Mesenchymal stem cell (in vitro differentiated cells and primary cell): Measurements from ENCODE around the gene THAP12.

Experiments used
- DNase-seq: peaks from one replicate; pipeline ENCODE4 v3.0.0-alpha.2; 2013
- H2AFZ ChIP-seq: one replicate; pipeline ENCODE4 v1.6.1; 2013; ENCODE audit warnings: low read depth, mild to moderate bottlenecking, control low read depth, inconsistent platforms, low read length, moderate library complexity
- H2AK5ac ChIP-seq: 2 replicates; pipeline ENCODE4 v1.6.1; 2013; ENCODE audit warnings: low read length, moderate library complexity, mild to moderate bottlenecking, inconsistent platforms; ENCODE audit not compliant: severe bottlenecking
- H2BK120ac ChIP-seq: one replicate; pipeline ENCODE4 v1.6.1; 2013; ENCODE audit warnings: low read depth, mild to moderate bottlenecking, inconsistent platforms, low read length, moderate library complexity
- H2BK12ac ChIP-seq, 2 experiments: one replicate each; pipeline ENCODE4 v1.6.1; 2013; ENCODE audit warnings: inconsistent platforms in 2 of 2, low read length in 2 of 2, mild to moderate bottlenecking in 2 of 2, moderate library complexity in 2 of 2, control low read depth in 1 of 2
- H2BK15ac ChIP-seq: one replicate; pipeline ENCODE4 v1.6.1; 2013; ENCODE audit warnings: mild to moderate bottlenecking, low read depth, inconsistent platforms; ENCODE audit not compliant: poor library complexity, severe bottlenecking
- H2BK5ac ChIP-seq: 2 replicates; pipeline ENCODE4 v1.6.1; 2013; ENCODE audit warnings: low read depth, mild to moderate bottlenecking, low read length, control low read depth, inconsistent platforms; ENCODE audit not compliant: poor library complexity, severe bottlenecking
- H3K14ac ChIP-seq, 2 experiments: one replicate each; pipeline ENCODE4 v1.6.1; 2013; ENCODE audit warnings: inconsistent platforms in 2 of 2, low read length in 2 of 2, control low read depth in 1 of 2, mild to moderate bottlenecking in 1 of 2, moderate library complexity in 1 of 2
- H3K18ac ChIP-seq, 2 experiments: one replicate each; pipeline ENCODE4 v1.6.1; 2013; ENCODE audit warnings: inconsistent platforms in 2 of 2, low read length in 2 of 2, control low read depth in 1 of 2, low read depth in 1 of 2, mild to moderate bottlenecking in 1 of 2
- H3K23ac ChIP-seq, 2 experiments: one replicate each; pipeline ENCODE4 v1.6.1; 2013; ENCODE audit warnings: inconsistent platforms in 2 of 2, low read length in 2 of 2, mild to moderate bottlenecking in 2 of 2, moderate library complexity in 2 of 2, control low read depth in 1 of 2
- H3K27ac ChIP-seq: 2 replicates; pipeline ENCODE4 v1.5.1; 2013; ENCODE audit warnings: mild to moderate bottlenecking, moderate library complexity, low read length, control low read depth, inconsistent platforms; ENCODE audit not compliant: poor library complexity, severe bottlenecking
- H3K27me3 ChIP-seq, 2 experiments: 2 replicates each; pipeline versions ENCODE4 v1.6.1 to v1.7.0; 2013; ENCODE audit warnings: low read length in 2 of 2, mild to moderate bottlenecking in 2 of 2, moderate library complexity in 2 of 2, control low read depth in 1 of 2, inconsistent platforms in 1 of 2; ENCODE audit not compliant: control insufficient read depth in 1 of 2, insufficient read depth in 1 of 2
- H3K36me3 ChIP-seq, 2 experiments: 2 replicates each; pipeline versions ENCODE4 v1.6.1 to v1.7.0; 2013; ENCODE audit warnings: low read length in 2 of 2, control low read depth in 1 of 2, inconsistent platforms in 1 of 2, low read depth in 1 of 2, mild to moderate bottlenecking in 1 of 2; ENCODE audit not compliant: insufficient read depth in 2 of 2, control insufficient read depth in 1 of 2
- H3K4ac ChIP-seq, 2 experiments: one replicate each; pipeline ENCODE4 v1.6.1; 2013; ENCODE audit warnings: inconsistent platforms in 2 of 2, low read length in 2 of 2, mild to moderate bottlenecking in 2 of 2, moderate library complexity in 2 of 2, control low read depth in 1 of 2, low read depth in 1 of 2
- H3K4me1 ChIP-seq: 2 replicates; pipeline ENCODE4 v1.6.1; 2013; ENCODE audit warnings: low read depth, low read length, control low read depth; ENCODE audit not compliant: control insufficient read depth, insufficient read depth
- H3K4me2 ChIP-seq: 2 replicates; pipeline ENCODE4 v1.6.1; 2013; ENCODE audit warnings: low read length, mild to moderate bottlenecking, inconsistent platforms; ENCODE audit not compliant: poor library complexity, severe bottlenecking
- H3K4me3 ChIP-seq, 2 experiments: 2 replicates each; pipeline versions ENCODE4 v1.5.1 to v1.7.0; 2013; ENCODE audit warnings: low read length in 2 of 2, mild to moderate bottlenecking in 2 of 2, control low read depth in 1 of 2, low read depth in 1 of 2; ENCODE audit not compliant: insufficient read depth in 1 of 2
- H3K79me1 ChIP-seq: replicated peaks from 2 replicates; pipeline ENCODE4 v1.6.1; 2013; ENCODE audit warnings: mild to moderate bottlenecking, control low read depth, low read length, inconsistent platforms; ENCODE audit not compliant: poor library complexity, severe bottlenecking
- H3K9ac ChIP-seq: 2 replicates; pipeline ENCODE4 v1.7.0; 2013; ENCODE audit warnings: mild to moderate bottlenecking, low read length, moderate library complexity
- H3K9me3 ChIP-seq: 2 replicates; pipeline ENCODE4 v1.7.0; 2013; ENCODE audit warnings: mild to moderate bottlenecking, low read length; ENCODE audit not compliant: control insufficient read depth
- H4K8ac ChIP-seq: one replicate; pipeline ENCODE4 v1.6.1; 2013; ENCODE audit warnings: inconsistent platforms, mild to moderate bottlenecking, low read length, moderate library complexity
- H4K91ac ChIP-seq: one replicate; pipeline ENCODE4 v1.6.1; 2013; ENCODE audit warnings: mild to moderate bottlenecking, low read length, inconsistent platforms
- WGBS: methylation state at CpG from one replicate; pipeline ENCODE4 v1.1.7; 2013; ENCODE audit warnings: mixed read lengths; 5-methylcytosine and 5-hydroxymethylcytosine counted together

Gene THAP12

GRCh38 chr11:76371170-76371569, 9.8 kb downstream of the THAP12 start:
- no peaks in the 10 kb centered on the region for H3K9me3 ChIP-seq
- no peaks in the 10 kb centered on the region for H3K27me3 ChIP-seq
- no peak overlapping the region for H2BK12ac ChIP-seq
- H2AFZ ChIP-seq, result no peak overlapping the region
- H3K23ac ChIP-seq, result no peak overlapping the region
- 1% methylated on average over 2 of the region's 3 CpGs for WGBS
- no peak overlapping the region for H4K91ac ChIP-seq
- DNase-seq, result peak; percentile 93
- H3K4me3 ChIP-seq, result peak overlapping the region in 1 of 2 experiments; percentile 13
- H4K8ac ChIP-seq, result no peak overlapping the region
- H3K4ac ChIP-seq, result no peak overlapping the region
- H3K79me1 ChIP-seq, result peaks cover 23% of the 10 kb centered on the region
- H3K14ac ChIP-seq, result no peak overlapping the region
- H2BK5ac ChIP-seq, result no peak overlapping the region
- H3K36me3 ChIP-seq, result no peaks in the 10 kb centered on the region
- H3K4me1 ChIP-seq, result no peaks in the 10 kb centered on the region
- no peak overlapping the region for H2BK15ac ChIP-seq
- no peak overlapping the region for H3K18ac ChIP-seq
- H3K9ac ChIP-seq, result peak overlapping the region; percentile 53
- H2AK5ac ChIP-seq, result no peak overlapping the region
- no peak overlapping the region for H2BK120ac ChIP-seq
- peak overlapping the region; percentile 22 for H3K27ac ChIP-seq
- H3K4me2 ChIP-seq, result no peak overlapping the region

- Histone ChIP-seq H4K91ac (no peak overlapping the region), H2AK5ac (no peak overlapping the region), H3K36me3 (peaks cover 0 to 9% of the 10 kb centered on the region in 2 experiments), H3K14ac (no peak overlapping the region), H3K18ac (no peak overlapping the region), H3K27me3 (no peaks in the 10 kb centered on the region), H3K27ac (no peak overlapping the region), H3K4me1 (no peaks in the 10 kb centered on the region), H3K4ac (no peak overlapping the region), H2AFZ (no peak overlapping the region), H3K9ac (no peak overlapping the region), H3K4me2 (no peak overlapping the region), H3K23ac (no peak overlapping the region), H2BK15ac (no peak overlapping the region), H2BK5ac (no peak overlapping the region), H4K8ac (no peak overlapping the region), H3K79me1 (peaks cover 26% of the 10 kb centered on the region), H2BK12ac (no peak overlapping the region), H2BK120ac (no peak overlapping the region), H3K9me3 (no peaks in the 10 kb centered on the region), H3K4me3 (no peak overlapping the region)
- 98% methylated on average over 6 of the region's 6 CpGs for WGBS
- DNase-seq, result no peak
Observed at GRCh38 chr11:76369406-76369805, 11.5 kb downstream of the THAP12 start.

GRCh38 chr11:76368490-76368889, 12.4 kb downstream of the THAP12 start:
- Histone ChIP-seq H3K27me3 (no peaks in the 10 kb centered on the region), H2BK12ac (no peak overlapping the region), H2BK5ac (no peak overlapping the region), H3K36me3 (peaks cover 0 to 10% of the 10 kb centered on the region in 2 experiments), H3K9me3 (no peaks in the 10 kb centered on the region), H4K8ac (no peak overlapping the region), H3K4me3 (no peak overlapping the region), H3K23ac (no peak overlapping the region), H3K4me1 (no peaks in the 10 kb centered on the region), H4K91ac (no peak overlapping the region), H3K27ac (no peak overlapping the region), H3K4ac (no peak overlapping the region), H2BK15ac (no peak overlapping the region), H2BK120ac (no peak overlapping the region), H3K4me2 (no peak overlapping the region), H3K14ac (no peak overlapping the region), H2AK5ac (no peak overlapping the region), H3K18ac (no peak overlapping the region), H3K9ac (no peak overlapping the region), H3K79me1 (peaks cover 27% of the 10 kb centered on the region), H2AFZ (no peak overlapping the region)
- no CpG with 5 or more reads among the region's 1 CpG for WGBS
- DNase-seq, result no peak

DNA sequence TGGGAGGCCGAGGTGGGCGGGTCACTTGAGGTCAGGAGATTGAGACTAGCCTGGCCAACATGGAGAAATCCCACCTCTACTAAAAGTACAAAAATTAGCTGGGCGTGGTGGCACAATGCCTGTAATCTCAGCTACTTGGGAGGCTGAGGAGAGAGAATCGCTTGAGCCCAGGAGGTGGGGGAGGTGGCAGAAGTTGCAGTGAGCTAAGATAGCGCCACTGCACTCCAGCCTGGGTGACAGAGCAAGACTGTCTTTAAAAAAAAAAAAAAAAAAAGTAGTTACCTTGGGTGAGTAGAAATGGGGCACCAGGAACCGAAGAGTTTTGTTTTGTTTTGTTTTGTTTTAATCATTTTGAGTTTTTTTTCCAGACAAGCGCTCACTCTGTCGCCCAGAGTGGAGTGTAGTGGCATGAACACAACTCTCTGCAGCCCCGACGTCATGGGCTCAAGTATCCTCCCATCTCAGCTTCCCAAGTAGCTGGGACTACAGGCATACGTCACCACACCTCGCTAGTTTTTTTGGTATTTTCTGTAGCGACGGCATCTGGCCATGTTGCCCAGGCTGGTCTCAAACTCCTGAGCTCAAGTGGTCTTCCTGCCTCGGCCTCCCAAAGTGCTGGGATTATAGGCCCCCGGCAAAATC, 15.8 kb downstream of the THAP12 start:
- Histone ChIP-seq H3K14ac (no peak overlapping the region), H2BK12ac (no peak overlapping the region), H3K36me3 (peaks cover 0 to 14% of the 10 kb centered on the region in 2 experiments), H3K9me3 (no peaks in the 10 kb centered on the region), H2AK5ac (no peak overlapping the region), H3K27ac (no peak overlapping the region), H3K4me3 (no peak overlapping the region), H3K79me1 (peaks cover 30% of the 10 kb centered on the region), H3K4me1 (no peaks in the 10 kb centered on the region), H2AFZ (no peak overlapping the region), H2BK5ac (no peak overlapping the region), H3K23ac (no peak overlapping the region), H4K91ac (no peak overlapping the region), H3K4ac (no peak overlapping the region), H2BK120ac (no peak overlapping the region), H2BK15ac (no peak overlapping the region), H3K27me3 (no peaks in the 10 kb centered on the region), H3K9ac (no peak overlapping the region), H3K4me2 (no peak overlapping the region), H3K18ac (no peak overlapping the region), H4K8ac (no peak overlapping the region)
- no peak for DNase-seq
- WGBS, result 97% methylated on average over 16 of the region's 16 CpGs
